Activated T-cell treated with anti-CD3 and anti-CD28 coated beads, Interleukin-2, amount 50 U/mL, for 1 hour (primary cell): ENCODE data around the gene GOSR2.
"Not testable (repeated sequence)": the region's sequence is repeated elsewhere in the genome, so short reads cannot be mapped to it uniquely, and the experiment has no call there.

ENCODE experiments used
- DNase-seq: peaks from one replicate; pipeline ENCODE4 v3.0.0-alpha.2; 2020

The GOSR2 gene

GRCh38 chr17:46894476-46895151 is 28.3 kb upstream of the GOSR2 start:
- DNase-seq, result no peak

- DNase-seq, result no peak
Observed at GRCh38 chr17:46895171-46895570, 27.8 kb upstream of the GOSR2 start.

GRCh38 chr17:46896991-46897390 is 26.0 kb upstream of the GOSR2 start:
- no peak for DNase-seq

- DNase-seq, result no peak
Observed at GRCh38 chr17:46898364-46898763, 24.6 kb upstream of the GOSR2 start.

GRCh38 chr17:46898860-46899259 is 24.1 kb upstream of the GOSR2 start:
- no peak for DNase-seq

GRCh38 chr17:46901291-46901690 is 21.7 kb upstream of the GOSR2 start:
- no peak for DNase-seq

- DNase-seq, result no peak
Observed at GRCh38 chr17:46903762-46904672, 18.9 kb upstream of the GOSR2 start.

- DNase-seq, result no peak
Observed at GRCh38 chr17:46908068-46908737, 14.8 kb upstream of the GOSR2 start.

GRCh38 chr17:46910179-46910927 is 12.6 kb upstream of the GOSR2 start:
- DNase-seq, result no peak

GRCh38 chr17:46911311-46911710 is 11.6 kb upstream of the GOSR2 start:
- DNase-seq, result no peak

GRCh38 chr17:46915596-46915995 is 7.4 kb upstream of the GOSR2 start:
- no peak for DNase-seq

GRCh38 chr17:46916211-46916610 is 6.7 kb upstream of the GOSR2 start:
- DNase-seq, result no peak

GRCh38 chr17:46916623-46917022 is 6.3 kb upstream of the GOSR2 start:
- no peak for DNase-seq

GRCh38 chr17:46917041-46917440 is 5.9 kb upstream of the GOSR2 start:
- no peak for DNase-seq

- DNase-seq, result no peak
Observed at GRCh38 chr17:46917516-46917915, 5.4 kb upstream of the GOSR2 start.

- DNase-seq, result not testable (repeated sequence)
Observed at GRCh38 chr17:46921962-46922361, 998 bp upstream of the GOSR2 start.

- no peak for DNase-seq
Observed at GRCh38 chr17:46922487-46922803, 515 bp upstream of the GOSR2 start.

GRCh38 chr17:46925185-46925868 is 2.4 kb downstream of the GOSR2 start:
- DNase-seq, result no peak

GRCh38 chr17:46928467-46929261 is 5.7 kb downstream of the GOSR2 start:
- no peak for DNase-seq

- no peak for DNase-seq
Observed at GRCh38 chr17:46929413-46929812, 6.5 kb downstream of the GOSR2 start.

GRCh38 chr17:46930051-46930450 is 7.1 kb downstream of the GOSR2 start:
- DNase-seq, result no peak

GRCh38 chr17:46931596-46931995 is 8.6 kb downstream of the GOSR2 start:
- no peak for DNase-seq
